GM19238 (cell line): Measurements from ENCODE around the gene TMEM106A.
"Not testable (repeated sequence)": the region's sequence is repeated elsewhere in the genome, so short reads cannot be mapped to it uniquely, and the experiment has no call there.

Experiments used
- DNase-seq: peaks from one replicate; pipeline ENCODE4 v3.0.0; 2011; ENCODE audit warnings: low spot score; ENCODE audit not compliant: insufficient read length

Gene TMEM106A

GRCh38 chr17:43215341-43215740 is 3.7 kb downstream of the TMEM106A start:
- DNase-seq, result no peak

DNA sequence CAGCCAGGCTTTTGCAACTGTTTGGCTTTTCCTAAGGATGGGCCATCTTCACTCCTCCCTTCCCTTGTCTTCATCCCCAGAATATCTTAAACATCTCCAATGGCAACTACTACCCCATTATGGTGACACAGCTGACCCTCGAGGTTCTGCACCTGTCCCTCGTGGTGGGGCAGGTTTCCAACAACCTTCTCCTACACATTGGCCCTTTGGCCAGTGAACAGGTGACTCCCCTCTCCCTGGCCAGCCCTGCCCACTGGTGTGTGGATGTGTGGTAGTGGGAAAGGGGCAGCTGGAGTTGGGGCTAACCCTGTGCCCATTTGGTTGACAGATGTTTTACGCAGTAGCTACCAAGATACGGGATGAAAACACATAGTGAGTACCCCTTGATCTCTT is 4.7 kb downstream of the TMEM106A start:
- DNase-seq, result no peak

DNA sequence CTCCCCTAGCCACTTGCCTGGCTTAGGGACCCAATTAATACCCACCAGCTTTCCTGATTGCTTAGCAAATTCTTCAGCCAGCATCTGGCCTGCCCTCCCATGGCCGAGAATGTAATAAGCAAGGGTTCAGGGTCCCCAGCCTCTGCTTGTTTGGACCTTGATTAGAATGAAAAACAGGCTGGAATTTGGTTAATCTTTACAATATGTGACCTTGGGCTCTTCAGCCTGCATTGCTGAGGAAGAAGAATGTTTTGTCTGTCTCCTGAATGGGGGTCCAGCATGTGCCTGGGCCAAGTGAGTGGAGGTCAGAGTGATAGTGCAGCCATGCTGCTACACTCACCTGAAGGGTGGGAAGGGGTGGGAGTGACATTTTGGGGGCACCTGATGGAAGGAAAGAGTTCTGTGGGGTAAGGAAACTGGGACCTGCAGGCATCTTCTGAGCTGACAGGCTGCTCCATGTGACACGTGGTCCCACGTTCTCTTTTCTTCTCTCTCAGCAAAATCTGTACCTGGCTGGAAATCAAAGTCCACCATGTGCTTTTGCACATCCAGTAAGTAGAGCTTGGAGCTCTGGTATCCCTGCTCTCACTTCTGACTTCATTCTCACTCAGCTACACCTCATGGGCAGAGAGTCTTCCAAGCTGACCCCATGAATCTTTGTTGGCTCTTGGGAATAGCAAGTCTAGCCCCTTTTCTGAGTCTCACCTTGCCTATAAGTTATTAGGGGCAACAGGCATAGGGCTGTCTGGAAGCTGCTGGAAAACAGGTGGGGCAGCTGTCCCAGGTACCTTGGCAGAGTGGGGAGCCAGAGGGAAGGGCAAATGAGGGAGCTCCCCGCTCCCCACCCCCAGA is 5.3 kb downstream of the TMEM106A start:
- no peak for DNase-seq

- no peak for DNase-seq
Observed at GRCh38 chr17:43217614-43218087, 6.0 kb downstream of the TMEM106A start.

DNA sequence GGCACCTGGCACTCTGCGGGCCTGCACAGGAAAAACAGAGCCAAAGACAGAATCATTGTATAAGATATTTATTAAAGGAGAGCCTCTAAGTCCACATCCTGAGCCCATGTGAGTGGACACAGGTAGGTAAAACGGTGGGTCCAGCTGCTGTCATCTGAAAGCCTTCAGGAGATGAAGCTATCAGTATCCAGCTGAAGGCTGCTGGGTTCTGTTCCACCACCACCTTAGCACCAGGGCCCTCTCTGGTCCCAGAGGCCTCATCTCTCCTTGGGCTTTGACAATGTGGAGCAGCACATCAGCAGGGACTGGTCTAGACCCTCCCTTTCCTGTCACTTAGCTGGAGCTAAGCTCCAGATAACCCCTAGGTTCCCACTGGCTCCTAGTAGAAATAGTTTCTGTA is 7.3 kb downstream of the TMEM106A start:
- DNase-seq, result no peak

DNA sequence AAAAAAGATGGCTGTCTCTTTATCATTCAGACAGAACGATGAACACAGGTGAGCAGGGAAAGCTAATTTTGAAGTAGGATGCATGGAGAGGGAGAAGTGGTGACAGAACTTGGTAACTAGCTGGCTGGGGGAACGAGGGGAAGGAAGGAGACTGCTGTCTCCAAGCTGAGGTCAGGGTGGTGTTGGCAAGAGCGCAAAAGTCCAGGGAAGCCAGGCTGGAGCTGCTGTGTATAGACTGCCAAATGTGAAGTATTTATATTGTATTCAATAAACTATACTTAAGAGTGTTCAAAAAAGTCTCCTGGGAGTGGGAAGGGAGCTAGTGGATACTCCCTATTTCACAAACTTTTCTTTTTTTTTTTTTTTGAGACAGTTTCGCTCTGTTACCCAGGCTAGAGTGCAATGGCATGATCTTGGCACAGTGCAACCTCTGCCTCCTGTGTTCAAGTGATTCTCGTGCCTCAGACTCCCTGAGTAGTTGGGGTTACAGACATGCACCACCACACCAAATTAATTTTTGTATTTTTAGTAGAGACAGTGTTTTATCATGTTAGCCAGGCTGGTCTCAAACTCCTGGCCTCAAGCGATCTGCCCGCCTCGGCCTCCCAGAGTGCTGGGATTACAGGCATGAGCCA is 8.2 kb downstream of the TMEM106A start:
- no peak for DNase-seq

DNA sequence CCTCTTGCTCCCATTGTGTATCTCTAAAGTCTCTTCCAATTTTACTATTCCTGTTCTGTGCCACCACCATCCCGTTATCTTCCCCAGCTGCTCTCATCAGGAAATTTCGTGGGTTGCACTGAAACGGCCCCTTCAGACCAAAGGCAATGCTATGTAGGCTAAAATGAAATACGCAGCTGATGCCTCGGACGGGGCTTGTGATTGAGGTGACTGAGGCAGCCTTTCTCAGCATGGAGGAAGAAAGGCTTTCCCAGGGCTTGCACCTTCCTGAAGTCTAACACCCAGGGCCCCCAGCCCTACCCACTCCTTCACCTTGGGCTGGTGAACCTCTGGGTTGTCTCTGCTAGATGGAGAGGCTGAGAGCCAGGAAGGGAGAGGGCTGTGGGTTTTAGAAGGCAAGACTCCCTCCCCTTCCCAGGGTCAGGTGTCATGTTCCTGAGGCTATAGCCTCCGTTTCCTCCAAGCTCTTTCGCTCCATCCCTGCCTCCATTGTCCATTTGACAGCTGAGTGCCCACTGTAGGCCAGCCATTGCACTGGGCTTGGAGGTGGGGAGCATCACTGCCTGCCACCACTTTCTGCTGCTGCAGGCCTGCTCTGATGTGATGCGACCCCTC is 8.9 kb downstream of the TMEM106A start:
- no peak for DNase-seq

- DNase-seq, result no peak
Observed at GRCh38 chr17:43224146-43224705, 12.6 kb downstream of the TMEM106A start.

DNA sequence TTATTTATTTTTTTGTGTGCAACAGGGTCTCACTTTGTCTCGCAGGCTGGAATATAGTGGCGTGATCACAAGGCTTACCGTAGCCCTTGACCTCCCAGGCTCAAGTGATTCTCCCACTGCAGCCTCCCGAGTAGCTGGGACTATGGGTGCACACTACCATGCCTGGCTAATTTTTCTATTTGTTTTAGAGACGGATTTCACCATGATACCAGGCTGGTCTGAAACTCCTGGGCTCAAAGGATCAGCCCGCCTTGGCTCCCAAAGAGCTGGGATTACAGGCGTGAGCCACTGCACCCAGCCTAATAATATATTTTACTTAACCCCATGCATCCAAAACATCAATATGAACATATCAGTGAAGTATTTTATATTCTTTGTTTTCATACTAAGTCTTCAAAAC is 14.7 kb downstream of the TMEM106A start:
- DNase-seq, result no peak

DNA sequence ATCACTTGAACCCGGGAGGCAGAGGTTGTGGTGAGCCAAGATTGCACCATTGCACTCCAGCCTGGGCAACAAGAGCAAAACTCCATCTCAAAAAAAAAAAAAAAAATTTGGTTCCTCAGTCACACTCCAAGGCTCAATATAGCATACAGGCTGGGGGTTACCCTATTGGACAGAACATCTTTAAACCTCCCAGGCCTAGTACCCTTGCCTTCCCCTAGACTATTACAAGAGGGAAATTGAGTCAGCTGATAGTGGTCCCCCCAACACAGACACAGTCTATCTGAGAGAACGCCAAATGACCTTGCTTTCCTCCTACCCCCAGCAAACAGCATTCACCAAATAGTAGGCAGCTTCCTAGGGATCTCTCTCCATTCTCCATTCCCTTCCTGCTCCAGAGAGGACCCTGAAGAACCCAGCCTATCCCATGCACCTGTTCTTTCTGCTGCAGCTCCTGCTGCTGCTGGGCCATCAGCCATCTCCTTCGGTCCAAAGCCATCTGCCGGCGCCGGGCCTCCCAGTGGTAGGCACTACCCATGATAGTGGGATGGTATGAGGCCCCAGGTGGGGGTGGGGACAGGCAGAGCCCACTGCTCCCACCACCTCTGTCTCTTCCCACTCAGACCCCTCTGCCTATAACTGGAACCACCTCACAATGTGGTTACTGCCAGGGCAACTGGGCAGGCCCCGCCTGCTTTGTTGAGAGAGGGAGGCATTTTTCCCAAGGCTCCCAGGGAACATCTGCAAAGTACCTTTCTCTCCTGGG is 16.5 kb downstream of the TMEM106A start, which contains the start of gene CCDC200:
TSS of gene CCDC200 (minus strand) at position 604 of the 763 bp plus-strand sequence. CDS start at position 535, 69 bp downstream.
- not testable (repeated sequence) for DNase-seq

DNA sequence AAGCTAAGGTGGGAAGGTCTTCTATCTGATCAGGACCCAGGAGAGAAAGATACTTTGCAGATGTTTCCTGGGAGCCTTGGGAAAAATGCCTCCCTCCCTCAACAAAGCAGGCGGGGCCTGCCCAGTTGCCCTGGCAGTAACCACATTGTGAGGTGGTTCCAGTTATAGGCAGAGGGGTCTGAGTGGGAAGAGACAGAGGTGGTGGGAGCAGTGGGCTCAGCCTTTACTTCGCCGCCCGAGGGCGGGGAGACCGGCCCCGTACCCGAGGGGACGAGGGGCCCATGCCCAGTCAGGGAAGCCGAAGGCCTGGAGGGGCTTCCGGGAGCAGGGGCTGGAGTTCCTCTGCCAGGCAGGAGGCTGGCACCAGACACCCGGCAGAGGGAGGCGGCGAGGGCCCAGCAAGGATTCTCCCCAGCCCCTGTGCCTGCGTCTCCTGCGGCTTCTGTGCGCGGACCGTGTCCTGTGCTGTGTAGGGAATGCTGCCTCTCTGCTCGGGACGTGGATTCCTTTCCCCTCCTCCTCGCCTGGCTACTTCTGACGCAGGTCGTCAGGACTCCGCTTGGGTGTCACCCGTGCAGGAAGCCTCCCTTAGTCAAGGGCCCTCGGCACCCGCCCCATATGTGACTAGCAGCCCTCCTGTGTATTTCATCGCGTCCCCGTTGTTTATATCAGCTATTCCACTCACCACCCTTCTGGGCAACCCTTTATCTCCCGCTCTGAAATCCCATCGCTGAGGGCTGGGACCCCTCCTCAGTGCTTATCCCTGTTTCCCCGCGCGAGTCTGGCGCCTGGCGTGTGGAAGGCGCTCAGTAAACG is 19.7 kb downstream of the TMEM106A start:
- DNase-seq, result not testable (repeated sequence)

DNA sequence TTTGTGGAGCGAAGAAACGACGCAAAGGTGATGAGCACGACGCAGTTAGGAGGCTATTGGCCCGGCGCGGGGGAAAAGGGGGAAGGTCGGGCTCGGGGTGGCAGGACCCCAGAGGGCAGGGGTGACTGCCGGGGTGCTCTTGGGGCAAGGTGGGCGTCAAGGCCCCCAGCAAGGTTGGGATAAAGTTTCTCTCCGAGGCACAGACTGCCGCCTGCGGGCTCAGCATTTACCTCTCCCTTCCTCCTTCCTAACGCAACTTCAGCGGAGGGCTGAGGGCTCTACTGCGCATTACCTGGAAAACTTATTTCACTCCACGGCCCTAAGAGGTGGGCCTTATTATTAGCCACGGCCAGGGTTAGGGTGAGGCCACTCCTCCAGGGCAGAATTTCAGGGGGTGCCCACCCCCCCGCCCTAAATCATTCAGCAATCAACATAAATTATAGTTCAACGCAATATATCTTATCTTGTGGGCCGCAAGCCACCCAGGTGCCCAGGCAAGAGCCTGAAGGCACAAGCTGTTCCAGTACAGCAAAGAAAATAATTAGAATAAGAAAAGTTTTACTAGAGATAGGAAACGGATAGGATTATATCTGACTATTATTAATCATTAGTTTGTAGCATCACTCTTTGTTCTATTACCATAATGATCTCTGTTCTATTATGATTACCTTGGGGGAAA is 20.5 kb downstream of the TMEM106A start:
- not testable (repeated sequence) for DNase-seq

GRCh38 chr17:43233263-43233662 is 21.6 kb downstream of the TMEM106A start:
- DNase-seq, result not testable (repeated sequence)

- not testable (repeated sequence) for DNase-seq
Observed at GRCh38 chr17:43233877-43234276, 22.2 kb downstream of the TMEM106A start, which contains the start of gene RNU2-1. RNU2-1 (minus strand) TSS chr17:43233977.

DNA sequence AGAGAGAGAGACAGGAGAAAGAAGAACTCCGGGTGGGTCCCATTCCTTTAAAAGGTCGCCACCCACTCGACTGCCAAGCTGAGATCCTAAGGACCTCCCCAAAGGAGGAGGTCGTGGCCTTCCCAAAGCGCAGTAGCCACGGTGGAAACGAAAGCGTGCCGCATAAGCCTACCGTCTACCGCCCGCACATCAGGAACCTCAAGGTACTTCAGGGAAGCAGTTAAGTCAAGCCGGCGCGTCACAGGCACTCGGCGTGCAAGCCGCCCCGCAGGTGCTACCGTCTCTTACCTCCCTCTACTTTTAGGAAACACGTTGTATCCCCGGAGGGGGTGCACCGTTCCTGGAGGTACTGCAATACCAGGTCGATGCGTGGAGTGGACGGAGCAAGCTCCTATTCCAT is 27.9 kb downstream of the TMEM106A start:
- DNase-seq, result not testable (repeated sequence)

GRCh38 chr17:43240596-43241352 is 29.1 kb downstream of the TMEM106A start:
- not testable (repeated sequence) for DNase-seq

- DNase-seq, result not testable (repeated sequence)
Observed at GRCh38 chr17:43246456-43246855, 34.8 kb downstream of the TMEM106A start.
